DMS153 (cell line): Measurements from ENCODE around the gene PDE1C.

ENCODE experiments used
- DNase-seq: peaks from one replicate; lab custom pipeline; 2025; lab: John Stamatoyannopoulos, UW

Gene PDE1C

DNA sequence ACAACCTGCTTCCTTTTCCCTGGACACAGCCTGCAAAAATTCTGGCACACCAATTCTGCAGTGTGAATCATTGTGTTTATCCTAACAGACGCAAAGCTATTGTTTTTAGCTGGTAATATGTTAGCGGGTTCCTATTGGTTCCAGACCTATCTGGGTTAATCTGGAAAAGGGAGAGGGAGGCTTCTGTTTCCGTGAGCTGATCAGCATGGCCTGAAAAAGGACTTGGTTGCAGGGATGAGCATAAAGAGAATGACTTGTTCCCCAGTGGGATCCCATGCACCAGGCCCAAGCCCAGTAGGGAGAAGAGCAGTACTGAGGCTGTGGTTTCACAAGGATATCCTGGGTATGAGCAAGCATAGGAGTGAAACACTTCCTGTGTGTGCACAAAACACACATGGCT is 78.4 kb downstream of the PDE1C start:
- no peak for DNase-seq

DNA sequence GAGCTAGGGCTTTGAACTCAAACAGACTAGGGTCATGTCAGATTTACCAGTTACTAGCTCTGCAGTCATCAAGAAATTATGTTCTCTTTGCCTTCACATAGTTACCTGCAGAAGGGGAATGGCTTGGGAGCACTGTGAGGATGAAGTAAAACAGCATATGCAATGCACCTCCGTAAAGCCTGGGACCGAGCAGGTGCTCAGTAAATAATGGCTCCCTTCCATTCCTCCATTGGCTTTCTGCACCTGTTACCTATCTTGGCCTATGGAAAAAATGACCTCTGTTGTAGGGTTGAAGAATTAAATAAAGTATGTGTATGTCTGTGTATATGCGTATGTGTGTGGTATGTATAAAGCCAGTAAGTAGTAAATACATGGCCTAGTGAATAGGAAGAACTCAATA is 78.8 kb downstream of the PDE1C start:
- DNase-seq, result no peak

DNA sequence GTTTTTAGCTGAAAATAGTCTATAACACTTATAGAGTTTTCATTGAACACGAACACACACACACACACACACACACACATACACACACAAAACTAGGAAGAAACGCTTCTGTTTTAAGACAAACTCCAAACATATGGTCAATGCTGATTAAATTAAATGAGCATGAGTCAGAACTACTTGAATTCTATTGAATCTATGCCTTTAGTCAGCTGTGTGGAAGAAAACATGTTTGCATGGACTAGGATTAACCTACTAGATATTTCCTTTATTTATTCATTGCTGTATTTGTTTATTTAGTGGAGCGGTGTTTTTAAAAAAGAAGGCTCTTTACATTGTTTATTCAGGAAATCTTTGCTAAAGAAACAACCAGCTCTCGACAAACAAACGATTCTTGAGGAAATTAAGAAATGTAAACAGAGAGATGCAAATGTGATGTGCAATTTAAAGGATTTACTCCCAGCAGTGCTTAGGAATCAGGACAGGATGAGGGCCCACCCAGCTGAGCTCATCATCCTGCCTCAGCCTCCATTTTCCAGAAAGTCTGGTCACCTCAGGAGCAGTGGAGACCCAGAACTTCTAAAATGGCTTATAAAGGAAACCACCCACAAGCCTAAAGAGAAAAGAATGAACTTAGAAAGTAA is 83.2 kb downstream of the PDE1C start:
- DNase-seq, result peak; percentile 62

DNA sequence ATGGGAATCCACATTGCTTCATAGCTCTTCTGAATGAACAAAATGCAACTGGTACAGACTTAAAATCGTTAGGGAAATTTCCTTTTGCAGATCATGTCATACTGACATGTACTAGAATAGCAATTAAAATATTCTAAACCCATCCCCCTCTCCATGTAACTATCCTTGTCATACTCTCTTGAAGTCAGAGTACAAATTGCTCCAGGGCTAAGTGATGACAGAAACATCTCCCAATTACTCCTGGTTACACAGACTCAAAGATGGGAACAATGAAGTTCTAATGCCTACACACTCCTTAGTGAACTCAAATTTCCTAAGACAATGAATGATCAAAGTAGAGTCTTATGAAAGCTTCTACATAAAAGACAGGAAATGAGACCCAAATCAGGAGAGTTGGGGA is 87.2 kb downstream of the PDE1C start:
- no peak for DNase-seq

DNA sequence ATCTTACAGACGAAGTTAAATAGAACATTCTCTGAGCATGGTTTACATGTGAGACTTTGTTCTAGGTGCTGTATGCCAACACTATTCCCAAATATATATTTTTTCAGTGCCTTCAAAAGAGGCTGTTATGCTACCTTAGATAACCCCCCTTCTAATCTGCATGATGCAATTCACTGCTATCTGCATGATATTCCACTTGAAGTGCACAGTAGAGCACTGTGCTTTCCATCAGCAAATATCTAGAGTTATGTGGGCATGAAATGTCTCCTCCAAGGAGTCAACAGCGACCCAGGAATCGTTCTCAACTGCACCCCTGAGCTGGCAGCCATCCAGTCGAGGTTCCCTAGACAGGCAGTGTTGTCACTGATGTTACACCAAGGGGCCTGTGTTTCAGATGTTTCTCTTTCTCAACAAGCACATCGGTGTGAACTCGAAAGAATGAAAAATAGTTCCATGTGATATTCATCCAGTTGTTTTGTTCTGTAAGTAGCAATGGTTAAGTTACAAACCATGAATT is 88.3 kb downstream of the PDE1C start:
- DNase-seq, result no peak

DNA sequence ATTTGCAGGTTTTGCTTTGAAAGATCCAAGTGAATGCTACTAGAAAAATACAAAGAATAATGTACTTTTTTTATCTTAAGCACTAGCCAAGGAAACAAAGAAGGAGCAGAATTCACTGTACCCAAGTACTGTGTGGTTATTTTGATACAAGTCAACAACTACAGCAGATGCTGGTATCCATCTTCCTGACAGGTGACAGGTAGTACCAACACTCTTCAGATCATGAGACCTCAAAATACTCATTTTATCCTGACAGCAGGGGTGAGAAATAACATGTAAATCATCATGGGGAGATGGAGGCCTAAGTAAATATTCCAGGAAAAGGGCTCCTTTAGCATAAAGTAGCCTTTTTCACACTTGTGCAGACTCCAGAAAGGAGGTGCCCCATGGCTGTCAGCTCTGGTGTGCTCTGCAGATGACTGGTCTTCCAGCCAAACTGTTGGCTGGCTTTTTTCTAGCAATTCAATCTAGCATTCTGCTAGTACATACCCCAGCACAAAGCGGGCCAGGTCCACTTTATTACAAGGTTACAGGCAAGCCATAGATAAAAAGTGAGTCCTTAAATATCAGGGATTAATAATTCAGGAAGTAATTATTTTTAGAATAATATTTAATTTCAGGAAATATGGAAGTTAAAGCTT is 90.4 kb downstream of the PDE1C start:
- no peak for DNase-seq

DNA sequence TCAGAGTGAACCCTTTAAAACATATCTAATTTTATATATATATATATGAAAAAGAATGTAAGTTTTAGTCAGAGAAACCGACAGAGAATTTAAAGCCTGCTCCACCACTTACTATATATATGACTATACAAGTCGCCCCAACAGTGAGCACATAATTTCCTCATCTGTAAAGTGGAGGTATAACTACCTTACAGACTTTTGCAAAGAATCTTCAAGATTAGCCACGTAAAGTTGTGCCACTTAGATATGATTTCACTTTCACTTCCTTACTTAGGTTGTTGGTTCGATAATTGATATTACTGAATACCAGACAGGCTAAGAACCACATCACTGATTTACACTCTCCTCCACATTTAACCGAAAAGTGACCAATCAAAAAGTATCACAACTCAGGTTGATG is 94.7 kb downstream of the PDE1C start:
- no peak for DNase-seq

DNA sequence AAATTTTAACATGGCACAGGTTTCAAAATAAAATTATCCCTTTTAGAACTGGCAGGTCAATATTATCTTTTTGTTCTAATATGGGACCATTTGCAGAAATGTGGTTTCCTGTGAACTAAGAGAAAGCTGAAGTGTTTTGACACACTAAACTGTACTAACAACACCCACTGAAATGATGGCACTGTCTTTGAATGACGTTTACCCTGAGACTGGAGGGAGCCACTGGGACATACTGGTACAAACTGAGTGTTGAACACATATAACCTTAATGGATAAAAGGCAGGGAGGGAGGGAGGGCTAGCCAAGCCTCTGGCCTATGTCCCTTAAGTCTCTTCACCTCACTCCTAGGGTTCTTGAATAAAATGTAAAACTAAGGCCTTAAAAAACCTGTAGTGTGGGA is 95.9 kb downstream of the PDE1C start:
- DNase-seq, result no peak

DNA sequence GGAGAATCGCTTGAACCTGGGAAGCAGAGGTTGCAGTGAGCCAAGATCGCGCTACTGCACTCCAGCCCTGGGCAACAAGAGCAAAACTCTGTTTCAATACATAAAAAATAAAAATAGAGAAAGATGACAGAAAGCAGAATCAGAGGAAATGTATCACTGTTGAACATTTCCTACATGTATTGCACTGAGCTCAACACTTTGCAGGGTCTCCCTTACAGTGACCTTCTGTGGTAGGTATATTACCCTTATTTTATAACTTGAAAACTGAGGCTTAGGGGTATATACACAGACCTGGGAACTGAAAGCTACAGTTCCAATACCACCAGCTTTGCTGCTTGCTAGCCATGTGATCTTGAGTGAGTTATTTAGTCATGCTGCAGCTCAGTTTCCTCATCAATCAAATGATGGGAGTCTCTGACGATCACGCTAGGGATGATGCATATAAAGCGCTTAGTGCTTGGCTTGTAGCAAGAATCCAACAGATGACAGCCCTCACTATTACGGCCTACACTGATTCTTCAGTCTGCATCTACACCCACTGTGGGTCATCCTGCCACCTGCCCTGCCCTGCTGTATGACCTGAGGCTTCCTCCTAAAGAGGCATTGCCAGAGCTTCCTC is 99.0 kb downstream of the PDE1C start:
- no peak for DNase-seq

DNA sequence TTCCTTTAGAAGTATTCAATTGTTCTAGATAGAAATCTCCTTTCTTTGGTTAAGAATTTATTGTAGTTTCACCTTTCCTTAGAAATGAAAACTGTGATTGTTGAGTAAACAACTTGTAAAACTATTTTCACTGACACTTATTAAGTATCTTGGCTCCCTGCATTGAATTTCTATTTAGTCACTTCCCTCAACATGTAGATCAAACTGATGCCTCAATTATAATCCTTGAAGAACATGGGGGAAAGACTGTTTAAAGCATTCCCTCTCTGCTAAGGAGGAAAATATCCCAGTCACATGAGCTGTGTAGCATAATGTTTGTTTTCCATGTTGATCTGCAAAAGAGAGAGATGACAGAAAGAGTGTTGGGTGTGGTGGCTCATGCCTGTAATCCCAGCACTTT is 99.7 kb downstream of the PDE1C start:
- no peak for DNase-seq

DNA sequence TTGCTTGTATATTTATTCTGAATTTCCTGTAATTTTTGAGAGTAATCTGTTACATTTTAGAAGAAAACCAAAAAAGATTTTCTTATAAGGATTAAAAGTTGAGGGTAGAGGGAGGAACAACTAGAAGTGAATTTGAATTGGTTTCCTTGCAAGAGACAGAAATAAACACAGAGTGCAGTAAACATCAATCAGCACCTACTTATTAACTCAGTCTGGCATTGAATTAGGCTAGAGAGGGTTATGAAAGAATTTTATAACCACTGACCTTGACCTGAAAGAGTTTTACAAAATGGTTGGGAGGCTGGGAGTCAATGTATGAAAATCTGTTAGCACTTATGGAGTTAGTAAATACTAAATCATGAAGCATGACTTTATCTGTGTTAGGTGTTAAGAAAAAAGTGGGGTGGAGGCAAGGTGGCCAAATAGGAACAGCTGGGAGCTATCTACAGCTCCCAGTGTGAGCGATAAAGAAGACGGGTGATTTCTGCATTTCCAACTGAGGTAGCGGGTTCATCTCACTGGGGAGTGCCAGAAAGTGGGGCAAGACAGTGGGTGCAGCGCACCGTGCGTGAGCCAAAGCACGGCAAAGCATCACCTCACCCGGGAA is 106.5 kb downstream of the PDE1C start:
- no peak for DNase-seq

DNA sequence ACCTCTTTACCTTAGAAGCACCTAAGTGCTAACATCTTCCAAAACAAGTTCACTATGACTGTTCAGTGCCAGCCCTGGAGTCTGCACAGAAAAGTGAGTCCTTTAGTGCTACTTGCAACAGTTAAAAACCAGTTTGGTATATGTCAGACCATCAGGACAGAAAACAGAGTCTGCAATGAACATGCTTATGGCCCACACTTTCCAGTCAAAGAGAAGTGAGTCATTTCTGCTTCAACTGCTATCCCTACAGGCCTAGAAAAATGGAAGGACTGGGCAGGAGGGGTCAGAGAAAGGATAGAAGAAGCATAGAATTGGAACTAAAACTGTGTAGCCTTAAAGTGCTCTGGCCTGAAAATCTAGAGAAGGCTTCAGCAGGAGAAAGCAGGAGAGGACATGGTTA is 108.0 kb downstream of the PDE1C start:
- DNase-seq, result no peak

DNA sequence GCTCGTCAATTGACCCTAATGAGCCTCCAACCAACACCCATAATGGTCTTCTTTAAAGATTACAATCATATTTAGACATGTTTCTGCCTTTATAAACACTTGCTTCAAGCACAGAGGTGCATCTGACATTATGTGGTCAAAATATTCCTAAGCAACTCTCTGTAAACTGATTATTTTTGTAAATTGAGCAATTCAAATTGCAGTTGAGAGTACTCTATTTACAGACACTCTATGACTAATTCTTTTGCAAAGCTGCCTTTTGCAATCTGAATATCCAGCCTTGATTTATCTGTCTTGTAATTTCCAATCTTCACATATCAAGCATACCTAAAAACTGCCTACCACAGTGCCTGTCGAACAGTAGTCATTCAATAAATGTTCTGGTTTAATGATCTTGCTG is 112.0 kb downstream of the PDE1C start:
- DNase-seq, result no peak

DNA sequence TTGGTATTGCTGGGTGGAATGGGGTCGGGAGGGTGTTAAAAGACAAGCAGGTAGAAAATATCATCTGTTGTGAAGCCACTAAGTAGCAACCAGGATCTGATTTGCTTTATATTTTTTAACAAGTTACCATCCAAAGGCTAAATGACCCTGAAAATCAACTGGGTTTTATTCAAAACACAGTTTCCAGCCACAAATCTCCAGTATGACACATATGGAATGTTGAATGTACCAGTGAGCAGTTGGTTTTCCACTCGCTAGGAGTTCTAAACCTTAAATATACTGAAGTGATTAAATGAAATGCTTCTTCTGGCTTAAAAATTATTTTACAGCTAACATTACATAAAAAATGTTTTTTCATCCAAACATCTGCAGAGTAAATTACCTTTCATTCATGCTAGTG is 112.5 kb downstream of the PDE1C start:
- no peak for DNase-seq

DNA sequence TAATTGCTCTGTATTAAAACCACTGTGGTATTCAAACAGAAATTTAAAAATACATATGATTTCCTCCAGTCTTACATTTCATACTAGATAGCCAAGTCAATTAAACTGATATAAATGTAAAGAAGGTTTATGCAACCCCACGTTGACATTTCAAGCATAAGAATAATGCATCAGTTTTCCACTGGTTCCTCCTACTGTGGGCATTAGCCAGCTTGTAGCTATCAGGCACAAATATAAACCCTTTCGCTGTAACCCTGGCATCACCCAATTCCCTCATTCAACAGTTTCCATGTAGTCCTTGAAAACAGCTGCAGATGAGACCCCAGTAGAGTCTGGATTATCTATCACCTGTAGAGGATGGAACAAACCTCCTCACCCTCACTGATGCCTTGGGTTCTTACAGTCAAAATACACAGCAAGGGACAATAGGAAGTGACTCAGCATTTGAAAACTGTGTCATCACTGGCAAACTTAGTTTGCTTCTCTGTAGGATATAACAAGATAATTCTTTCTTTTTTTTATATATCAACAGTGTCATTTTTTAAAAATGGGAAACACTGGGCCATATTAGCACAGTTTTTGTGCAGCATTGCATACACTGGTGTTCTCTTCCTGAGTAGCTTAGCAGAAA is 113.0 kb downstream of the PDE1C start:
- peak; percentile 7 for DNase-seq

DNA sequence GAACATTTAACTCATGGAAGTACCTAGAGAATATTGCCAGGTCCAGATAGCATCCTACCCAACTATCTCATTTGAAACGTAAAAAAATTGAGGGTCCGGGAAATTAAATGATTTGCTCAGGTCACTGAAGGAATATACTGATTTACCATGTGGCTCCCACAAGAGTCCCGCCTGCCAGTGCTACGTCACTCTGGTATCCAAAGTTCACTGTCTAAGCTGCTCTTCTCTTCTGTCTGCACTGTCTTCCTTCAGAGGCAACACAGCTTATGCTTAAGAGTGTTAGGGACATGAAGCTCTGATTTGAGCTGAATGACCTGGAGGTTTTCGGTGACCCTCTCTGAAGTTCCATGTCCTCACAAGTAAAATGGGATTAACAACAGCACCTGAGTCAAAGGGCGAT is 114.6 kb downstream of the PDE1C start:
- DNase-seq, result no peak

DNA sequence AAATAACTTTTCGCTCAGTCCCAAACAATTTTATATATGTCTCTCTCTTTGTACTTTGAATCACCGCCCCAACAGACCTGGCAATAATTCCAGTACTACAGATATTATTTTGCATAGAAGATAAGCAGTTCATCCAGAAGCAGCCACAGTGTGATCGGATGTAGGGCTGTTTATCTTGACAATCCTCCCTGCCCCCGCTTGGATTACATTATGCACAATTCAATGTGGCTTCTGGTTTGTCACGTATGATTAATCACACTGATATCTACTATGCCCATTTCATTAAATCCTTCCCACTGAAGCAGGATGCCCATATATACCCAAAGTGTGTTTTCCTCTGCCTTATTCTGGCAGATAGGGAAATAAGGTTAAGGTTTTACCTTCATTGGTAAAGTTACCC is 115.2 kb downstream of the PDE1C start:
- no peak for DNase-seq

DNA sequence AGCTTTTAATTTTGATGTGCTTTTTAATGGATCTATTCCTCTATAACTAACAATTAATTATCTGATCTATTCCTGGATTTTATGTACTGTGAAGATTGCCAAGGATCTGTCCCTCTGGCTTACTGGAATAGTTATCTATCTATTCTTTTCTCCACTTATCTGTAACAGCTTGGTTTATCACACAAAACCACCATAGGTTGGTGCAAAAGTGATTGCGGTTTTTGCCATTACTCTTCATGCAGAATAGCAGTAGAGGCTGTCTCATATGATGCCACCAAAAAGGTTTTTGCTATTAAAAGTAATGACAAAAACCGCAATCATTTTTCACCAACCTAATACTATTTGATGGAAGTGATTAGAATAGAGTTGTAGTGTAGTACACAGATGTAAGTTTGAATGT is 115.7 kb downstream of the PDE1C start:
- DNase-seq, result no peak

DNA sequence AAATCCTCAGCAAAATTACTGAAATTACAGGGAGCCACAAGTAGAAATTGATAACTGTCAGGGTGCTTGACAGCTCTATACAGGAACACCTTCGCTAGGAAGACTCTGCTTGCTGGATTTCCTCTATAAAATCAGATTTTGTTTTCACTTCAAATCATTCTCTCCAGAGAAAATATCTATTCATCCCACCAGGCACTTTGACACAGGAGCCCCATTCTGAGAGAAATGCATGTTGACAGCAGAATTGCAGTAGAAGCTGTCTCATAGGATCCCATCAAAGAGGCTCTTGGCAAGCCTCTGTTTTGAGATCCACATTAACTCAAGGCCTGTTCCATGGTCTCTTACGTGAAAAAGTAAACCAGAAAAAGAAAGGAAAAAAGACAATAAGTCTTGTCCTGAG is 116.8 kb downstream of the PDE1C start:
- DNase-seq, result no peak

DNA sequence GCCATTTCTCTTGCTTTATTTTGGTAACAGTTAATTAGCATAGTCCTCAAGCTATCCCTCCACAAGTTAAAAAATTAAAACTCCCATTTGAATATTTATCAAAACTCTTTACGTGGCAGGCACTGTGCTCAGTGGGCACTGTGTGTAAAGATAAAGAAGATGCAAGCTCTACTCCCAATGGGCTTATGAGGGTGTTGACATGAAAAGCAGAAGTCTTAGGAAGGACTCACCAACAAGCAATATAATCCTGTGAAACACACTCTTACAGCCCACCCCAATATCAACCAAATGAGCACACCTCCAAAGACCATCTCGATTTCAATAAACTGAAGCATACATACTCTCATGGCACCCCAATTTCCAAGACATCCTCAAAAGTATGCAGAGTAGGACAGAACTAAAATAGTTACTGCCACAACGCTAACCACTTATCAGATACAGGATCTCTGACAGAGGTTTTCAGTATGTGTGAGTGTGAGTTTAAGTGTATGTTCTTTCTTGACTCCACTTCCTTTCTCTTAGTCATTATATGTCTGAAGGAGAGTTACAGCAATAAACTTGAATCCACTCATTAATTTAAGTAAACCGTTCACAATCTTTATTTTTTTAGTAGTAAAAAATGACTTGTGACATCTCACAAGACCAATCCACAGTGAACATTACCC is 120.0 kb downstream of the PDE1C start:
- no peak for DNase-seq

DNA sequence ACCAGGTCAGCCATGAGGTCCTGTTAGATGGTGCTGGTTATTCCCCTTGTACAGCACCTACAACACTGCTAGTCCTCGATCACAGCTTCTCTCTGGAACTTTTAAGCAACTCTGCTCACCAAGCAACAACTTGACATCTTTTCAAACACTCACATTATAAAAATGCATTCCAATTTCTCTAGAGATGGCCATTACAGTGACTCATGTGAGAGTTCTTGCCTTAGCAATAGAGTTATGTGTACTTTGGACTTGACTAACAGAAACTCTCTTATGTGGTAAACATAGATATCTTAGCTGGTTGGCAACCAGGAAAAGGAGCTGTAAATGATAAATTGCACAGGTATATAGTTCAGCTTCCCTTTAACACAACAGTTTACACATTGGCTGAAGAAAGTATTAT is 122.2 kb downstream of the PDE1C start:
- DNase-seq, result no peak

DNA sequence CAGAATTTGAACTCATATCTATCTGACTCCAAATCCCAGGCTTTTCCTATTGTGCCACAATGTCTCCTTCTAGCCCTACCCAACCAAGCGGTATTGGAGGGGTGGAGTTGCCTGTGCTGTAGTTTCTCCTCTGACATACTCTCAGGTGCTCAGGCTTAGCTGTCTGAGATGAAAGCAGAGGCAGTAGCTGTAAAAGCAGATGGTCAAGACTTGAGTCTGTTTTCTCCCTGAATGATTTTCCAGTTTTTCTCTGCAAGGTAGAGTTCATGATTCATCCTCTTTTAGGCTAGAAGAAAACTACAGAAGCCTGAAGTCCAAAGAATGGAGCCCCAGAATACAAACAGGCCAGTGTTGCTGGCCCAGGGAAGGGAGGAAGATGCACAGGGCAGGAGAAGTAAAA is 130.0 kb downstream of the PDE1C start:
- DNase-seq, result no peak
